GM10248 (cell line): ENCODE data around the gene HOMEZ.

Source experiments
- CTCF ChIA-PET: fragments of 300-600 bp; sonication (Branson Sonifier 250); formaldehyde crosslinking; extraction: SDS; loops from one replicate; lab custom pipeline; 2021; ENCODE audit warnings: antibody characterized with exemption; lab: Yijun Ruan, JAX
- POLR2A ChIA-PET: fragments of 350-650 bp; sonication (Branson Sonifier 250); formaldehyde crosslinking; extraction: SDS; loops from one replicate; lab custom pipeline; 2020; ENCODE audit warnings: antibody characterized with exemption; lab: Yijun Ruan, JAX
- DNase-seq: peaks from one replicate; pipeline ENCODE4 v3.0.0; 2012; ENCODE audit errors: extremely low spot score
- TF ChIP-seq, protein P1 (sequence below): IDR thresholded peaks from 2 replicates; pipeline ENCODE4 v1.5.1; 2012; ENCODE audit warnings: mild to moderate bottlenecking, low read depth; ENCODE audit errors: extremely low read depth, missing control alignments, control extremely low read depth

HOMEZ gene

DNA sequence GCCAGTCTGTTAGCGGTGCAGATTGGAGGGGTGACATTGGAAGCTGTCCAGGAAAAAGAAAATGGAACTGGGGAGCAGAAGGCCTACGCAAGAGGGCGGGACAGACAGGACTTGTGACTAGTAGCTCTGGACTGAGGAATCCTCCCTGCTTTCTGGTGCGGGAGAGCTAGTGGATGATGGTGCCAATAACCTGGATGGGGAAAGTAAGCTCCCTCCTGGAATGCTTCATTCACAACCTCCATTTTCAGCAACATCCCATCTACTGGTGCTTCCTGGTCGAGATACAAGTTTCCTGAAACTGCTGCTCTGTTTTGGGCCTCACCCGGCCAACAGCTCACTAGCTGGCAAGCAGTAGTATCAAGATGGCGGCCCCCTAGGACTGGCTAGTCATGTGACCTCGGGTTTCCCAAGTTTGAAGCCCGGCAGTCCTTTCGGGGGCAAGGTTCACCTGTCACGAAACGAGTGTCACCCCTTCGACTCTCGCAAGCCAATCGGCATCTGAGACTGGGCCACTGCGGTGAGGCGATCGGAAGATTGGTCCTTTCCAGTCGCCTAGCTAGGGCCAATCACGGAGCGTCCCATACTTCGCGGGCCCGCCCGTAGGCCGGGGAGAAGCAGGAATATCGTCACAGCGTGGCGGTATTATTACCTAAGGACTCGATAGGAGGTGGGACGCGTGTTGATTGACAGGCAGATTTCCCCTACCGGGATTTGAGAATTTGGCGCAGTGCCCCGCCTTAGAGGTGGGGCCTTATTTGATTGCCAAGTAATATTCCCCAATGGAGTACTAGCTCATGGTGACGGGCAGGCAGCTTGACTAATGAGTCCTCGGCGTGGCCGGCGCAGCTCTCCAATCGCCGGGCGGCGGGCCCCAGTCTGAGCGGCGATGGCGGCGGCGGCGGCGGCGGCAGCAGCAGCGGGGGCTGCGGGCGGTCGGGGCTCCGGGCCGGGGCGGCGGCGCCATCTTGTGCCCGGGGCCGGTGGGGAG is 34.9 kb upstream of the HOMEZ start, which contains the start of gene PABPN1:
Gene PABPN1, plus strand, starts transcription at position 874 of the 988 bp plus-strand sequence. Its CDS starts 13 bp downstream, at position 887.
- TF ChIP-seq, protein P1, sequence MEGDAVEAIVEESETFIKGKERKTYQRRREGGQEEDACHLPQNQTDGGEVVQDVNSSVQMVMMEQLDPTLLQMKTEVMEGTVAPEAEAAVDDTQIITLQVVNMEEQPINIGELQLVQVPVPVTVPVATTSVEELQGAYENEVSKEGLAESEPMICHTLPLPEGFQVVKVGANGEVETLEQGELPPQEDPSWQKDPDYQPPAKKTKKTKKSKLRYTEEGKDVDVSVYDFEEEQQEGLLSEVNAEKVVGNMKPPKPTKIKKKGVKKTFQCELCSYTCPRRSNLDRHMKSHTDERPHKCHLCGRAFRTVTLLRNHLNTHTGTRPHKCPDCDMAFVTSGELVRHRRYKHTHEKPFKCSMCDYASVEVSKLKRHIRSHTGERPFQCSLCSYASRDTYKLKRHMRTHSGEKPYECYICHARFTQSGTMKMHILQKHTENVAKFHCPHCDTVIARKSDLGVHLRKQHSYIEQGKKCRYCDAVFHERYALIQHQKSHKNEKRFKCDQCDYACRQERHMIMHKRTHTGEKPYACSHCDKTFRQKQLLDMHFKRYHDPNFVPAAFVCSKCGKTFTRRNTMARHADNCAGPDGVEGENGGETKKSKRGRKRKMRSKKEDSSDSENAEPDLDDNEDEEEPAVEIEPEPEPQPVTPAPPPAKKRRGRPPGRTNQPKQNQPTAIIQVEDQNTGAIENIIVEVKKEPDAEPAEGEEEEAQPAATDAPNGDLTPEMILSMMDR = no peak
- DNase-seq = peak; percentile 96
- POLR2A ChIA-PET = interaction anchor here (0.8 to 2.5 kb wide), 9 partner anchors 10 to 226 kb away, joined by 3 to 26 read pairs (median 4); partner anchors contain the start of genes ACIN1, BCL2L2, C14orf119 and HOMEZ
- CTCF ChIA-PET = interaction anchor here (0.8 to 8.0 kb wide), 20 partner anchors 8 to 263 kb away, joined by 3 to 136 read pairs (median 4); partner anchors contain the start of genes ACIN1, BCL2L2, C14orf119 and HOMEZ

DNA sequence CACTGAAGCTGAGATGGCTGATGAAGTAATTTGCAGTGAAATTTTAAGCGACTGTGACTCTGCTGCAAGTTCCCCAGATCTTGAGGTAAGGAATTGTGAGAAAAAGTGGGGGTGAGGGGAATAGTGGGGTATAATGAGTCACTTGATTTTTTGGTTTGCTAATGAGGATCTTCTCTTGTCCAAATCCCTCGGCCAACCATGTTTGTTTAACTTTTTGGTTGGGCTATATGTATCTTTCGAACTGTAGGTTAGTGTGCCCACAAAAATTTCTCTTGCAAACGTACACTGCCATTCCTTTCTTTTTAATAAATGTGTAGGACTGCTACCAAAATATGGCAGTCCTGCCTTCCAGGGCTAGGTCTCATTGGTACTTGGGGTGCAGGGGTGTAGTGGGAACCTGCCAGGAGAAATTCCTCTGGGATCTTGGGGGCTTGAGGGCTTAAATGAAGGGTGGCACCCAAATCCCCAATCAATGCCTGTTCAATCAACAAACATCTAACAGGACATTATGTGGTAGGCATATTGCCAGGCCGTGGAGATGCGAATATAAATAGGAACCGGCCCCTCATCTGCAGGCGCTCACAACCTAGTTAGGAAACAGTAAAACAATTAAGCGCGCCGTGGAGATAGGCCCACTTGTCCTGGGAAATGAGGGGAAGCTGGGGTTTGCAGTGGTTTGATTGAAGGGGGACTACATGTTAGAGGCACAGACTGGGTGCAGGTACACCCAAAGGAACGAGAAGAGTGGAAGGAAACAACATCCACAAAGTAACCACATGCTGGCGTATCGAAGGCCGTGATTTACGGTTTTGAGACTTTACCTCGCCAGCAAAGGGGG is 34.0 kb upstream of the HOMEZ start:
- TF ChIP-seq, protein P1 = no peak
- DNase-seq = no peak
- POLR2A ChIA-PET = interaction anchor here (0.8 to 2.5 kb wide), 5 partner anchors 9 to 225 kb away, joined by 3 to 26 read pairs (median 4); partner anchors contain the start of genes ACIN1, BCL2L2, C14orf119 and HOMEZ
- CTCF ChIA-PET = interaction anchor here (0.9 to 8.0 kb wide), 11 partner anchors 8 to 251 kb away, joined by 3 to 136 read pairs (median 4); partner anchors contain the start of genes BCL2L2, HOMEZ, NGDN and PPP1R3E

DNA sequence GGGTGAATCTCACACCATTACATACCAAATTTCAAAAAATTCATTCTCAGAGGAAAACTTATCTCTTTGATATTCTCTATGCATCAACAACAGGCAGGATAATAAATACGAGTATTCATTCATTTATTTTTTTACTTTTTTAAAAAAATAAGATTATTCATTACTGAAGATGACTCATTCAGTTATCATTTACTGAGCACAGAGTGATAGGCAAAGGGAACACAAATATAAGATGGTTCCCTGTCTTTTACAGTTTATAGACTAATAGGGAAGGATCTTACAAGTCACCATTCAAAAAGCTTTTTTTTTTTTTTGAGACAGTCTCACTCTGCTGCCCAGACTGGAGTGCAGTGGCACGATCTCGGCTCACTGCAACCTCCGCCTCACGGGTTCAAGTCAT is 30.4 kb upstream of the HOMEZ start:
- DNase-seq = no peak
- POLR2A ChIA-PET = no interaction called here
- TF ChIP-seq, protein P1 = no peak
- CTCF ChIA-PET = interaction anchor here (1.5 to 8.0 kb wide), 2 partner anchors 15 to 63 kb away, joined by 3 to 136 read pairs; partner anchors contain the start of genes BCL2L2 and PPP1R3E

DNA sequence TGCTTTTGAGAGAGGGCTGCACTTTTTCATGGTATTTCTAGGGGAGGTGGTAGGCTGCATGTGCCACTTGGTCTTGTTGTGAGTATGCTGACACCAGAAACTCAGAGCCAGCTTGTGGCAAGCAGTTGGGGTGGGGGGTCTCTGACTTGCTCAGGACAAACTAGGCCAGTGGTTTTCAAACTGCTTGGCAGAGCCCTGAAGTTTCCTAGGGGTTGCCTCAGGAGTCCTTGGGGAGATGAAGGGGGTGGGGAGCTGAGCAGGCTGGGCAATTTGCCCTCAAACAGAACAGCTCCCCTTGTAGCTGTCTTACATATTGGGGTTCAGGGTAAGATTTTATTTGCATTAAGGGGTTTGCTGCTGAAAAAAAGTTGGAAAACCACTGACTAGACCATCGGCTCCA is 24.6 kb upstream of the HOMEZ start:
- POLR2A ChIA-PET = interaction anchor here (0.8 kb wide), 1 partner anchor 10 kb away, joined by 3 read pairs; no protein-coding TSS in a partner anchor
- TF ChIP-seq, protein P1 = no peak
- no peak for DNase-seq
- CTCF ChIA-PET = interaction anchor here (0.7 to 4.8 kb wide), 8 partner anchors 8 to 190 kb away, joined by 3 to 20 read pairs (median 6); partner anchors contain the start of gene PPP1R3E

DNA sequence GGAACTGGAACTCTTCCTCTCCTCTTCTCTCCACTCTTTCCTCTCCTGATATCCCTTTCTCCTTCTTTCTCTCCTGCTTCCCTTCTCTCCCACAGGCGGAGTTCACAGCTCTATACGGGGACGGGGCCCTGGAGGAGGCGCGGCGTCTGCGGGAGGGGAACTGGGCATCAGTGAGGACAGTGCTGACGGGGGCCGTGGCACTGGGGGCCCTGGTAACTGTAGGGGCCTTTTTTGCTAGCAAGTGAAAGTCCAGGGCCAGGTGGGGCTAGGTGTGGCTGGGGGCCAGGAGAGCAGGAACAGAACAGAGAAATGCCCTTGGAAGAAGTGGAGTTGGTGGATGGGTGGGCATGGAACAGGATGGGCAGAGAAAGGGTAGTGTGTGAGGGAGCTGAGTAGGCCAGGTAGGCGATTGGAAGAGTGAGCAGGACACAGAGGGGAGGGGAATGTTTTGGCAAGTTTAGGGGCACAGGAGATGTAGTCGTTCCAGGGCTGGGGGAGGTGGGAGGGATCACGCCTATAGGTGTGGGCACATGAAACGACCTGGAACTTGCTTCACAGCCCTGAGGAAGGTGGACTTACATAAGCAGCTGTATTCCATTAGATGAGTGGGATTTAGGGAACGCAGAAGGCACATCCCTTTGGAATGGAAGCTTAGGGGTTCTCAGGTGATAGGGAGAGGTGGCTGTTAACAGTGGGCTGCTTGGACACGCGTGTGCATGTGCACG is 23.0 kb upstream of the HOMEZ start:
- TF ChIP-seq, protein P1 = no peak
- ChIA-PET POLR2A (no interaction called here), CTCF (interaction anchor here (4.8 to 16.2 kb wide), 2 partner anchors 11 to 14 kb away, joined by 20 to 136 read pairs; partner anchors contain the start of gene PABPN1)
- no peak for DNase-seq
